H4 (cell line): ENCODE data around the gene PA2G4. TPM values are rescaled to one million over a fixed set of nuclear protein-coding genes. Genes with fewer than 3 reads are reported as not detected.
"Not testable (repeated sequence)": the region's sequence is repeated elsewhere in the genome, so short reads cannot be mapped to it uniquely, and the experiment has no call there.

Source experiments
- DNase-seq: peaks from one replicate; pipeline ENCODE4 v3.0.0-alpha.2; 2015; ENCODE audit warnings: low spot score
- total RNA-seq: library from RNA; depleted of rRNA; stranded (reverse); fragments of >200 nt; shearing (Covaris generic); gene quantifications from 2 replicates; pipeline ENCODE4 v1.2.3, GENCODE V29; 2014

Gene PA2G4
- total RNA-seq, 1 experiment from 2014 or later: 227 TPM

GRCh38 chr12:56099787-56100186, 4.6 kb upstream of the PA2G4 start:
- DNase-seq: no peak

DNA sequence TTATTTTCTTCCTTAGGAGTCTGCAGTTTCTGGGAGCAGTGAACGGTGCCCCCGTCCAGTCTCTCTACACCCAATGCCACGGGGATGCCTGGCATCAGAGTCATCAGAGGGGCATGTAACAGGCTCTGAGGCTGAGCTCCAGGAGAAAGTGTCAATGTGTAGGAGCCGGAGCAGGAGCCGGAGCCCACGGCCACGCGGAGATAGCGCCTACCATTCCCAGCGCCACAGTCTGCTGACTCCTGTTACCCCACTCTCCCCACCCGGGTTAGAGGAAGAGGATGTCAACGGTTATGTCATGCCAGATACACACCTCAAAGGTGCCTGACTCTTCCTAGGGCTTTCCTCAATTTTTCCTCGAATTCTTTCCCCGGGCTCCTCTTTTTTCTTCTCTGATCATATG, 3.3 kb upstream of the PA2G4 start:
- no peak for DNase-seq

- DNase-seq: no peak
These were observed 1.7 kb upstream of the PA2G4 start for GRCh38 chr12:56102683-56103065.

GRCh38 chr12:56103066-56103711, 1.2 kb upstream of the PA2G4 start:
- no peak for DNase-seq

- DNase-seq: no peak
These were observed 593 bp upstream of the PA2G4 start for GRCh38 chr12:56103823-56104108.

GRCh38 chr12:56104815-56105608, 653 bp downstream of the PA2G4 start:
- DNase-seq: no peak

GRCh38 chr12:56105609-56105902, 1.2 kb downstream of the PA2G4 start:
- no peak for DNase-seq

DNA sequence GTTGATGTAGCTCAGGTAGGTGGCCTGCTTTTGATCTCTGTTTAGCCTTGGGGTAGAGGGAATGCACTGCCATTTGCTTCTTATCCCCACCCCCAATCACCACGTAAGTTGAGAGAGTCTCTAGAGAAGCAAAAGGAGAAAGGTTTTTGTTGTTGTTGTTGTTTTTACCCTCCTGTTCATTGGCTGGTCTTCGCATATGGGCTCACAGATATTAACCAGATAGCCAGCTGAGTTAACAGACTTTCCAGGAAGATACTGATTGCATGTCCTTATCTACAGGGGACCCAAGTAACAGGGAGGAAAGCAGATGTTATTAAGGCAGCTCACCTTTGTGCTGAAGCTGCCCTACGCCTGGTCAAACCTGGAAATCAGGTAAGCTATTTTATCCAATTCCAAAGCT, 2.9 kb downstream of the PA2G4 start:
- DNase-seq: no peak

DNA sequence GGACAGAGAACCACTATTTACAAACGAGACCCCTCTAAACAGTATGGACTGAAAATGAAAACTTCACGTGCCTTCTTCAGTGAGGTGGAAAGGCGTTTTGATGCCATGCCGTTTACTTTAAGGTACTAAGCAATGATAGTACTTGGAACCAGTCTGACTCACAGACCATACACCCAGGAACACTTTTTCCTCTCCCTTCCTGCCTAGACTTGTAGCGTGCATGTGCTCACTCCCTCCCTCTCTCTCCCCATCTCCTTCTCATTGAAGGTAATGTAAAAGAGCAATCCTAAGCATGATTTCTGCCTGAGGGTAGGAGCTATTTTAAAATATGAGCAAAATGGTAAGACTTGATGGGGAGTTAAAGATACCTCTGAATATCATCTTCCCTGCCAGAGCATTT, 6.2 kb downstream of the PA2G4 start:
- no peak for DNase-seq

GRCh38 chr12:56114084-56114483, 9.7 kb downstream of the PA2G4 start:
- DNase-seq: no peak

DNA sequence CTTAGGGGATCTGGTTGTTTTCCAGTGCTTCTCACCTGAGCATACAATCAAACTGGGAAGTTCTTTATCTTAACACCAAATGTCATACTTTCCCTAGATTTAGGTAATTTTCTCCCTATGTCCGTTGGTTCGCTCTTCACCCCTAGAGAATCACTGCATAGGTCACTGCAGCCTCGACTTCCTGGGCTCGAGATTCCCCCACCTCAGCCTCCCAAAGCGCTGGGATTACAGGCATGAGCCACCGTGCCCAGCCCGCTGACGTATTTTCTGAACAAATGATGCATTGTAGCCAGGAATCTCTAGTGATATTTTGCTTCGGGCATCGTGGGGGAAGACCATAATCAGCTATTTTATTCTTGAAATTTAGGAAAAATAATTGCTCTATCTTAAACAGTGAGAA, 11.0 kb downstream of the PA2G4 start:
- DNase-seq: no peak

DNA sequence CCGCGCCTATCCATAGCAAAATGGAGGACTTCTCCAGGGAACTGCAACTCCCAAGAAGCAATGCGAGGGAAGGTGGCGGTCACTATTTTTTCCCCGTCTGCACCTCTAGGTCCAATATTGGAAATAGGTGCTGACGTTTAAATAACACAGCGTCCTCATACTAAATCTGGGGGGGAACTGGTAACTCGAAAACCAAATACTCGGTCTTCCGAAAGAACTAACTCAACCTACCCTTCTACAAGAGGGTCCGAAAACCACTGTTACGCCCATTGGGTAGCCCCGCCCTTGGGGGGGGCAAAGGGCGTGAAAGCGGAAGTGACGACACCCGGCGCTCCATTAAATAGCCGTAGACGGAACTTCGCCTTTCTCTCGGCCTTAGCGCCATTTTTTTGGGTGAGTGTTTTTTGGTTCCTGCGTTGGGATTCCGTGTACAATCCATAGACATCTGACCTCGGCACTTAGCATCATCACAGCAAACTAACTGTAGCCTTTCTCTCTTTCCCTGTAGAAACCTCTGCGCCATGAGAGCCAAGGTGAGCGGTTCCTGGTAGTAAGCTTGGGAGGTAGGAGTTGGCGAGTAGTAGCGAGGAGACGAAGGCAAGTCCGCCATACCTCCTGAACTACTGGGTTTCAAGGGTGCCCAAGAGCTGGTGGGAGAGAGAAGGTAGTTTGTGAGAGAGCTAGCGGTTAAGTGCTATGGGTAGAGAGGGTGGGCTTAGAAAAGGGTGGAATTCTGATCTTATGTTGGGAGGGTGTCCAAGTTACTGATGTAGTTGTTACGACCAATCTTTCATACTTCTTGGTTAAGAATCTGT, 12.1 kb downstream of the PA2G4 start, which contains the start of gene RPL41:
Gene RPL41, plus strand, starts transcription at position 367 of the 815 bp plus-strand sequence.
- DNase-seq: peak; percentile 86

DNA sequence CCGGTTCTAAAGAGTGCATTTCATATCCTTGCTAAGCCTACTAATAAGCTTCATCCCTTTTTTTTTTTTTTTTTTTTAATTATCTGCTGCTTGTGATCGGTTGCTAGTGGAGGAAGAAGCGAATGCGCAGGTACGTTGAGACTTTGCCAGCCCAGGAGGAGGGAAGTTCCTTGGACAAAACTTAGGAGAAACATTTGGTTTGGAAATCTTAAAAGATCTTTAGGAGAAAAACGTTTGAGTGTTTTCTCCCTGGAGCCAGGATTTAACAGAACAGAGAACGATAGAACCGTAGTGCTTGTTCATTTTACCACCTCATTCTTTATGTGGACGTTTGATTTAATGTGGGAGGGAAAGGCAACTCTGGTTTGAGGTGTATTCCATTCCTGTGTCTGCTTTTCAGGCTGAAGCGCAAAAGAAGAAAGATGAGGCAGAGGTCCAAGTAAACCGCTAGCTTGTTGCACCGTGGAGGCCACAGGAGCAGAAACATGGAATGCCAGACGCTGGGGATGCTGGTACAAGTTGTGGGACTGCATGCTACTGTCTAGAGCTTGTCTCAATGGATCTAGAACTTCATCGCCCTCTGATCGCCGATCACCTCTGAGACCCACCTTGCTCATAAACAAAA, 12.8 kb downstream of the PA2G4 start:
- DNase-seq: not testable (repeated sequence)

DNA sequence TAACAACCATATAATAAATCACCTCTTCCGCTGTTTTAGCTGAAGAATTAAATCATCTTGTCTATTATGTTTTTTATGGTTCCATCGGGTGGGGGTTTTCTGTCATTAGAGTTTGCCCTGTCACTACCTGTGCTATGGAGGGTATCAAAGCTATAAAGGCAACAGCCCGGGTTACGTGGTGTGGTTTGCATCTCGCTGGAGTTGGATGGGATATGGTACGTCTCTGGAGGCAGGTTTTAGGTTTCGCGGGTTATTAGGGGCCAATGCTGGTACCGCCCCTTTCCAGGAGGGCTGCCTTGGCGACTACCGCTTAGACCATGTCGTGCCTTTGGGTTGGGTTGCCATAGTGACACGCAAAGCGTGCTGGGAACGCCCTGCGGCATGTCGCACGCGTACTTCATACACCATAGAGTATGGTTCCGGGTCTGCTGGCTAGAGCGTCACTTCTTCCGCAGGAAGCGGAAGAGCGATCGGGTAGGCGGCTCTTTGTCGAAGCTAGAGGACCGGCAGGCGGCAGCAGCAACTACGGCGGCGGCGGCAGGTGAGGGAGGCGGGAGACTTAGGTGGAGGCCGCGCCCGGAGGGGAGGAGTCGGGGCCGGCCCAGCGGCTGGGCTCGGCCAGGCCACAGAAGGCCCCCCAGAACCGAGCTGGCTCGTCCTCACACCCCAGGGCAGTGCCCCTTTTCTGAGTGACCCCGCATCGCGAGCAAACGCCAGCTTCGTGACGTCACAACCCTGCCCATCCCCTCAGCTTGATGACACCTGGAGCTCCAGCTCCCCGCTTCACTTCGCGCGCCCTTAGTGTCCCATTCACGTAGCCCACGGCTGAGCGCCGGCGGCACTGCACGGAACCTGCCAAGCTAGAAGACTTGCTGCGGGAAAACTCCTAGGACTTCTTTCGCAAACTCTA, 13.7 kb downstream of the PA2G4 start, which contains the start of gene ZC3H10:
Gene ZC3H10, plus strand, starts transcription at position 489 of the 910 bp plus-strand sequence. CDS start 2,297 bp downstream, outside the sequence.
- peak; percentile 100 for DNase-seq

DNA sequence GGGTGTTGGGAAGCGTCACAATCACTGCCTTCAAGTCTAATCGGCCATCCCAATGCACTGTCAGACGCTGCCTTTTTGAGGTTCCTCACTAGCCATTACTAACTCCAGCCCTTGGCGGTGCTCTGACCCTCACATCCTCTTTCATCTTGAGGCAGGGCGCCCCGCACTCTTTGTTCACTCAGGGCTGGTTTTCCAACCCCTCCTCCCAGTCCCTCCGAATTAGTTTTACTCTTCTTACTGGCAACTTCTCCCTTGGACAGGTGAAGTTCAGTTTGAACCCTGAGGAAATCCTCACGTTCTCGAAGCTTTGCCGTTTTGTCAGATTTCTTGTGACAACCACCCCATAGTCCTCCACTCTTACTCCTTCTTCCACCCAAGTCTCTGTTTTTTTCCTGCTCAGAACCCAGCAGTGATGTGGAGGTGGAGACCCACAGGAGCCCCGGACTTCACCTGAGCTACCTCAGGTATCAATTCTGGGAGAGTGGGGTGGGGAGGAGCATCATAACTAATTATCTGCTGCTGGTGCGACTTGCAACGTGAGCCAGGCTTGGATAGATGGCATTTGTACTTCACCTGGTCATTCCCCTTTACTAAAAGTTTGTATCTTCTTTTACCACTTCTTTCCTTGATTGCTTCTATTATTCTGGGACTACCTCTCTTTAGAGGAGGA, 14.5 kb downstream of the PA2G4 start:
- no peak for DNase-seq

- DNase-seq: peak; percentile 91
These were observed 15.0 kb downstream of the PA2G4 start for GRCh38 chr12:56119361-56119796.

- DNase-seq: no peak
These were observed 15.9 kb downstream of the PA2G4 start for GRCh38 chr12:56120158-56120846.

GRCh38 chr12:56121204-56121870, 17.0 kb downstream of the PA2G4 start:
- no peak for DNase-seq

- no peak for DNase-seq
These were observed 18.3 kb downstream of the PA2G4 start for GRCh38 chr12:56122637-56123036.
